K562 (cell line): Measurements from ENCODE around the gene LOXL3. TPM values are rescaled to one million over a fixed set of nuclear protein-coding genes. Genes with fewer than 3 reads are reported as not detected.

Source experiments
- BRCA1 ChIP-seq, 2 experiments: fragments of 450-650 bp in 1 of 2; sonication (generic) in 1 of 2; formaldehyde crosslinking in 1 of 2; IDR thresholded peaks; 2 replicates each; pipeline versions ENCODE4 v1.5.0 to v1.6.1; 2017 to 2020; ENCODE audit warnings: mild to moderate bottlenecking in 1 of 2, missing genetic modification reagents in 1 of 2
- DIDO1 ChIP-seq: fragments of 450-650 bp; IDR thresholded peaks from 2 replicates; pipeline ENCODE4 v1.6.1; 2016; ENCODE audit warnings: low read depth, missing biosample characterization, missing genetic modification characterization
- ETS1 ChIP-seq: conservative IDR thresholded peaks from 2 replicates; pipeline ENCODE4 v1.6.1; 2011; ENCODE audit warnings: low read depth, mild to moderate bottlenecking, low read length; ENCODE audit not compliant: control insufficient read depth
- GATA2 ChIP-seq: sonication (generic); formaldehyde crosslinking; IDR thresholded peaks from 2 replicates; pipeline ENCODE4 v1.4.0; 2020; ENCODE audit warnings: mild to moderate bottlenecking, missing genetic modification reagents
- JUN ChIP-seq, 2 experiments: sonication (generic) in 1 of 2; formaldehyde crosslinking in 1 of 2; IDR thresholded peaks; 2 replicates each; pipeline versions ENCODE4 v1.6.1 to v1.8.0; 2012 to 2022; ENCODE audit warnings: borderline replicate concordance in 2 of 2, mild to moderate bottlenecking in 2 of 2, improper control_type of control experiment in 1 of 2, low read depth in 1 of 2, low read length in 1 of 2, missing genetic modification reagents in 1 of 2
- KDM1A ChIP-seq, 2 experiments: fragments of 450-650 bp; IDR thresholded peaks; 2 replicates each; pipeline ENCODE4 v1.6.1; 2016; ENCODE audit warnings: mild to moderate bottlenecking in 2 of 2
- KHSRP ChIP-seq: fragments of 450-650 bp; IDR thresholded peaks from 2 replicates; pipeline ENCODE4 v1.6.1; 2017
- KLF16 ChIP-seq: IDR thresholded peaks from 2 replicates; pipeline ENCODE4 v1.6.1; 2016; ENCODE audit warnings: antibody characterized with exemption
- MAFG ChIP-seq: fragments of 450-650 bp; conservative IDR thresholded peaks from 2 replicates; pipeline ENCODE4 v1.6.1; 2016; ENCODE audit warnings: missing genetic modification characterization, missing compliant biosample characterization
- NONO ChIP-seq, 2 experiments: fragments of 200-400 bp in 1 of 2; fragments of 450-650 bp in 1 of 2; formaldehyde crosslinking in 1 of 2; IDR thresholded peaks; 2 replicates each; pipeline ENCODE4 v1.6.1; 2017; ENCODE audit warnings: low read depth in 2 of 2, mild to moderate bottlenecking in 2 of 2, moderate library complexity in 2 of 2, low read length in 1 of 2
- NRF1 ChIP-seq, 2 experiments: fragments of 450-650 bp; IDR thresholded peaks in 1 of 2; conservative IDR thresholded peaks in 1 of 2; 2 replicates each; pipeline ENCODE4 v1.6.1; 2014; ENCODE audit warnings: mild to moderate bottlenecking in 2 of 2
- SPI1 ChIP-seq: IDR thresholded peaks from 2 replicates; pipeline ENCODE4 v1.6.1; 2011; ENCODE audit warnings: low read depth, low read length, control low read depth, borderline replicate concordance
- TARDBP ChIP-seq: fragments of 450-650 bp; IDR thresholded peaks from 2 replicates; pipeline ENCODE4 v1.6.1; 2016
- TCF15 ChIP-seq: fragments of 250-450 bp; sonication (Bioruptor Pico); IDR thresholded peaks from 2 replicates; pipeline ENCODE4 v1.8.0; 2022; ENCODE audit warnings: moderate library complexity, mild to moderate bottlenecking, inconsistent platforms
- TFAP4 ChIP-seq: sonication (generic); formaldehyde crosslinking; IDR thresholded peaks from 2 replicates; pipeline ENCODE4 v1.8.0; 2022; ENCODE audit warnings: missing genetic modification reagents, mild to moderate bottlenecking, moderate library complexity, borderline replicate concordance
- THAP12 ChIP-seq: fragments of 250-450 bp; sonication (Bioruptor Pico); IDR thresholded peaks from 2 replicates; pipeline ENCODE4 v1.9.0; 2021; ENCODE audit warnings: mild to moderate bottlenecking, inconsistent platforms
- ZFP91 ChIP-seq: sonication (generic); formaldehyde crosslinking; IDR thresholded peaks from 2 replicates; pipeline ENCODE4 v1.8.0; 2022; ENCODE audit warnings: mild to moderate bottlenecking, missing genetic modification reagents
- ZKSCAN1 ChIP-seq: fragments of 150-350 bp; IDR thresholded peaks from 2 replicates; pipeline ENCODE4 v1.6.1; 2016; ENCODE audit warnings: low read depth, low read length
- ZNF143 ChIP-seq: sonication (generic); formaldehyde crosslinking; IDR thresholded peaks from 2 replicates; pipeline ENCODE4 v1.9.0; 2022; ENCODE audit warnings: mild to moderate bottlenecking, missing genetic modification reagents
- ZNF24 ChIP-seq: fragments of 450-650 bp; IDR thresholded peaks from 2 replicates; pipeline ENCODE4 v1.6.1; 2016
- ZNF263 ChIP-seq: sonication (generic); formaldehyde crosslinking; IDR thresholded peaks from 2 replicates; pipeline ENCODE4 v1.8.0; 2022; ENCODE audit warnings: mild to moderate bottlenecking, missing genetic modification reagents, borderline replicate concordance
- ZNF354B ChIP-seq: fragments of 250-450 bp; sonication (Bioruptor Pico); IDR thresholded peaks from 2 replicates; pipeline ENCODE4 v1.4.0; 2020
- polyA plus RNA-seq, 8 experiments: library from polyadenylated mRNA; depleted of rRNA in 4 of 8; stranded (reverse) in 5 of 8; unstranded in 3 of 8; fragments of >200 nt; fragmentation: Nextera tagmentation in 2 of 8; fragmentation: Illumina TruSeq in 1 of 8; extraction: Ambion mirVana in 2 of 8; extraction: Trizol in 1 of 8; gene quantifications; 2 replicates each; pipeline versions ENCODE4 v1.2.1 to v1.2.3, GENCODE V29; 2011 to 2014; ENCODE audit warnings: inconsistent platforms in 1 of 8, missing spikeins in 1 of 8
- total RNA-seq, 7 experiments: library from RNA; depleted of rRNA in 6 of 7; stranded (reverse); fragments of >200 nt in 6 of 7; fragmentation: Illumina TruSeq in 2 of 7; extraction: Trizol in 2 of 7; gene quantifications; 2 replicates each; pipeline versions ENCODE4 v1.2.1 to v1.2.3, GENCODE V29; 2011 to 2021; ENCODE audit warnings: low replicate concordance in 1 of 7

LOXL3 gene
- total and polyA plus RNA-seq, 9 of the 15 experiments (the other 6 are each of a cell fraction or from before 2014, with no cell fraction given), result 0.22 to 0.99 (median 0.31) TPM

GRCh38 chr2:74507145-74507925 lies 46.4 kb downstream of the LOXL3 start, which contains the start of gene PCGF1 (continued):
- no peak for TF ChIP-seq TARDBP
- no peak for TF ChIP-seq ZFP91 (CRISPR knock-in tag)
- no peak for TF ChIP-seq ZNF24
- no peak for TF ChIP-seq MAFG
- no peak for TF ChIP-seq KDM1A (IDR thresholded peaks at IDR 0.05)
- no peak for TF ChIP-seq KLF16
- no peak for TF ChIP-seq BRCA1 (IDR thresholded peaks at IDR 0.05)
- TF ChIP-seq BRCA1 (CRISPR knock-in tag; IDR thresholded peaks at IDR 0.05), result 0 out of 2 replicates have a peak, but pooled peaks have one; percentile 5
- 0 out of 2 replicates have a peak, but pooled peaks have one; percentile 49 for TF ChIP-seq ZKSCAN1
- TF ChIP-seq ZNF354B, result no peak
- peak; percentile 40; the same call in 1 of the 2 replicates for TF ChIP-seq THAP12 (CRISPR knock-in tag)
- no peak for TF ChIP-seq KHSRP
- peak; percentile 57; the same call in 1 of the 2 replicates for TF ChIP-seq ETS1
- 0 out of 2 replicates have a peak, but pooled peaks have one; percentile 34 for TF ChIP-seq SPI1
- TF ChIP-seq JUN (IDR thresholded peaks at IDR 0.05; ENCODE audit: borderline replicate concordance, low read depth, low read length), result no peak
- no peak; the same call in 1 of the 2 replicates for TF ChIP-seq JUN (CRISPR knock-in tag; IDR thresholded peaks at IDR 0.05; ENCODE audit: borderline replicate concordance)
- peak; percentile 100 for TF ChIP-seq NRF1 (conservative IDR thresholded peaks at IDR 0.05 in 1 of 2, IDR thresholded peaks at IDR 0.05 in 1 of 2)
- TF ChIP-seq TFAP4 (CRISPR knock-in tag), result peak; percentile 65; the same call in 1 of the 2 replicates
- peak; percentile 96 for TF ChIP-seq GATA2 (CRISPR knock-in tag)
- no peak for TF ChIP-seq NONO (IDR thresholded peaks at IDR 0.05; ENCODE audit: low read depth in 2 of 2, low read length in 1 of 2)
- no peak for TF ChIP-seq ZNF263 (CRISPR knock-in tag)
- no peak for TF ChIP-seq ZNF143 (CRISPR knock-in tag)
- TF ChIP-seq TCF15 (CRISPR knock-in tag), result no peak
- no peak for TF ChIP-seq DIDO1
